SHP77 treated with DMSO at 0.1 percent for 48 hours (cell line): ENCODE data around the gene GUK1.

Experiments
- DNase-seq: peaks from one replicate; lab custom pipeline; 2025; lab: John Stamatoyannopoulos, UW

Gene GUK1

DNA sequence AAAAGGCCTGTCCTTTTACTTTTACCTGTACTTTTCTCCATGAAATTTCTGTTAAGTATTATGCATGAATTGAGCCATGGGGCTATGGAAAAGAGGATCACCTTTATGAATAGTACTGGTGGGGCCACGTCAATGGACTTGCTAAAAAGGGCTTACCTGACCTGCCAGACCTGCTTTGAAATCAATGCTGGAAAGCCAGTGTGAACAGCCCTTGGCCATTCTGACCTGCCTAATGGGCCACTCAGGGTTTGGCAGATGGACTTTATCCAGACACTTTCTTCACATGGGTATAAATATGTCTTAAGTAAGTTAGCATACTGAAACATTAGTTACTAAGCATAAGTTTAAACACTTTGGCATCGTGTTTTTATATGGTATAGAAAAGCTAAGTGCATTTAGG, 8.3 kb upstream of the GUK1 start:
- DNase-seq: no peak

DNA sequence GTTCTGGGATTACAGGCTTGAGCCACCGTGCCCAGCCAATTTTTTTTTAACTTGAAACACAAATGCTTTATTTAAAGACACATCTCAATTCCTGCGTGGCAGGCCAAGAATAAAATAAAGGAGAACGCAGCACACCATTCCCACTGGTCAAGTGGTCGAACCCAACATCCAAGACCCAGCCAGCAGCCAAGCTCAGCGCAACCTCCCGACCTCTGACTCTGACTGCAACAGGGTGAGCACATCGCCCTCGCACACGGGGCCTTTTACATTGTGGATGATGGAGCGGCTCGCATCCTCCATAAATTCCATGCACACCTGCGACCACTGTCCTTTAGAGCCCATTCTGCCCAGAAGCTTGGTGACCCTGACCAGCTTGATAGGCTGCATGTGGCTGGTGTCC, 5.5 kb upstream of the GUK1 start:
- no peak for DNase-seq

DNA sequence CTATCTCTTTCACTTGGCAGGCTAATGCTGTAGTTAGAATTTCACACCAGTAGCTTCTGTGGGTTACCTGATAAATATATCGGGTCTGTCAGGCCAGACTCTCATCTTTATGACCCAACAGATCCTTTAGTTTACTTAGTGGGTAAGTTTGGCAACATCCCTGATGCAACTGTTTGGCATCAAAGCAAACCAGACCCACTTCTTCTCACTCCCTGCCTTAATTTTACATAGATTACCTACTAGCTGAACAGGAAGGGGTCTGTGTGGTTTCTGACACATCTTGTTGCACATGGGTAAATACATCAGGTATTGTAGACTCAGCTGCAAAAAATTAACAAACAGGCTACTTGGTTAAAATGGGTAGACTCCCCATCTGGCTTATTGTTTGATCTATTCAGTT, 3.2 kb upstream of the GUK1 start:
- no peak for DNase-seq

DNA sequence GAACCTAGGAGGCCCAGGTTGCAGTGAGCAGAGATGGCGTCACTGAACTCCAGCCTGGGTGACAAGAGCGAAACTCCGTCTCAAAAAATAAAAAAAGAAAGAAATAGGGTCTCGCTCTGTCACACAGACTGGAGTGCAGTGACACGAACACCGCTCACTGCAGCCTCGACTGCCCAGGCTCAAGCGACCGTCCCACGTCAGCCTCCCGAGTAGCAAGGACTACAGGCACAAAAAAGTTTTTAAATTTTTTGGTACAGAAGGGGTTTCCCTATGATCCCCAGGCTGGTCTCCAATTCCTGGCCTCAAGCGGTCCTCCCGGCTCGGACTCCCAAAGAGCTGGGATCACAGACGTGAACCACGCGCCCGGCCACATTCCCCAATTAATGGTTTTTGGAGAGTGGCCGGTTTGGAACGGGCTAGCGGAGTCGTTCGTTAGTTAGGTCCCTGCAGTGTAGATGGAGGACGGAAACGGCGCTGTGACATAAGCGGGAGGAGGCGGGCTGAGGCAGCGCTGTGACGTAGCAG, 611 bp upstream of the GUK1 start:
- no peak for DNase-seq

DNA sequence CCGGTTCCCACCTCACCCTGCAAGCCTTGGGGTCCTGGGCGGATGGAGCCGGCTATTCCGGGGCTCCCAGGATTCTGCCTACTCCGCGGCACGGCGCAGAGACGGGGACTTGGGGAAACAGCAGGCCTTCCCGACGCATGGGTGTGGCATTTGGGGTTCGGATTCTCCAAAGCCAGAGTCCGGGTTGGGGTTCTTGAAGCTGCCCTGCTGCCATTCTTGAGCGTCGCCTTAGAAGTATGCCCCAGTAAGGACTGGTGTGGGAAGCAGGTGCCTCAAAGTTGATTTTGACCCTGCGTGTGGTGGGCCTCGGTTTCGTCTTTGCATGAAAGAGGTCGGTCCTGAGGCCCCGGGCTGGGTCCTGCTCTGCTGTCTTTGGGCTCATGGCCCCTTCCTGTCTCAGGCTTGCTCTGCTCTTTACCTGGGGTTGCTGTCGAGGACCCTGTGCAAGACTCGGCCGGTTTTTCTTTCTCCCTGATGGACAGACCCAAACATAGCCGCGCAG, 696 bp downstream of the GUK1 start:
- DNase-seq: no peak

DNA sequence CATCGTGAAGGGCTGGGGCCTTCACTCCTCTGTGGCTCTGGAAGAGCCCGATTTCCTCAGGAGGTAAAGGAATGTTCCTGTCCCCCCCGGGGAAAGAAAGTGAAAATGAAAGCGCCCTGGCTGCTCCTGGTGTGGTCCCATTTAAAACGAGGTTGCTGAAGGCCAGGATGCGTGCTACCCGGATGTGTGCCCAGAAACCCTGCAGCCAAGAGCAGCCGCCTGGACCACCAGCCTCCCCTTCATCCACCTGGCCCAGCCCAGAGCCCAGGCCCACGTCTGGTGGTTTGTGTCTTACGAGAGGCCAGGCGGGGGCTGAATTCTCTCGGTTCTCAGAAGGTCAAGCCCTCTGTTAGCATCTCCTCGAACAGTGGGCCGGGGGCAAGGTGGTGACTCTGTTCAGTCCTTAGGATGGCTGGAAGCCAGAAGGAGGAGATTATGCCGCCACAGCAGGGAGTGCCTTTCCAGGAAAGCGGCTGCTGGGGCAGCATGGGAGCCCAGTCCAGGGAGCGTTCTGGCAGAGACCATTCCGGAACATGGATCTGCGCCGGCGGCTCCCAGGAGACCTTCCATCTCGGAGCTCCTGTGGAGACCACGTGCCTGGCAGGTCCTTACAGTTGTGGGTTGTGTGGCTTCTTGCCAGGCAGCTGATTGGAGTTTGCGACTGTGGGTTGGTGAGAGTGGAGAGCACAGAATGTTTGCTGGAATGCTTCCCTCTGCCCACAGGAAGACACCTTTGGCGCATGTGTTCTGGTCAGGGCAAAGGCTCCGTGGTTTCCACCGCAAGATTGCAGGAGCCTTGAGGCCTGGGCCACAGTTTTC, 1.4 kb downstream of the GUK1 start:
- DNase-seq: no peak

DNA sequence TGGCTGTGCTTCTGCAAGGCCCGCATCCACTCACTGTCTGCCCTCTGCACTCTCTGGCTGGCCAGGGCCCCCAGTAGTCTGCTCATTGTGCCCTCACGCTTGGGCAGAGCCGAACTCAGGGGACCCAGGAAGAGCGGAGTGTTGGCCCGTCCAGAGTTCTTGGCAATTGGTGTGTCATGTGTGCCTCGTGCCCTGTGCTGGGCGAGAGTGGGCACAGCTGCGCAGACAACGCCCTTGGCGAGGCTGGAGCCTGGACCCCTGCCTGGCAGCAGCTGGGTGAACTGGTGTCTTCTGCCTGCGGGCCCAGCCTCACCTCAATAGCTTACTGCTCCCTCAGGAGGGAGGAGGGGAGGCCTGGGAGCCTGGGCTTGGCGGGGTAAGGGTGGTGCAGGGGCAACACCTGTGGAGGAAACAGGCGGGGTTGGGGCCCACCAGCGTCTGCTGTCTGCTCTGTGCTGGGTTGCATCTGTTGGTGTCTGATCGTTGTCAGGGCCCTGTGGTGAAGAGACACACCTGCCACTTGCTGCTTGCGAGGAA, 2.1 kb downstream of the GUK1 start:
- no peak for DNase-seq

DNA sequence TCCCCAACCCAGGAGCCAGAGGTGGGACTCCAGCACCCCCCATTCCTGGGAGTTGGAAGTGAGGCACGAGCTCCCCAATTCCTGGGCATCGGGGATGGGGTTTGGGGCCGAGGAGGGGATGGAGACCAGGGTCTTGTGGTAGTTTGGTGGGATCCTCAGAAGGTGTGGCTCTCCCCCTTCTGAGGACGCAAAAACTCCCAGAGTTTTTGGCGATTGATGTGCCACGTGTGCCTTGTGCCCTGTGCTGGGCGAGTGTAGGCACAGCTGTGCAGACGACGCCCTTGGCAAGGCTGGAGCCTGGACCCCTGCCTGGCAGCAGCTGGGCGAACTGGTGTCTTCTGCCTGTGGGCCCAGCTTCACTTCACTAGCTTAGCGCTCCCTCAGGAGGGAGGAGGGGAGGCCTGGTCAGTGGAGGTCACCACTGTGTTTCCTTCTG, 2.6 kb downstream of the GUK1 start:
- DNase-seq: no peak

DNA sequence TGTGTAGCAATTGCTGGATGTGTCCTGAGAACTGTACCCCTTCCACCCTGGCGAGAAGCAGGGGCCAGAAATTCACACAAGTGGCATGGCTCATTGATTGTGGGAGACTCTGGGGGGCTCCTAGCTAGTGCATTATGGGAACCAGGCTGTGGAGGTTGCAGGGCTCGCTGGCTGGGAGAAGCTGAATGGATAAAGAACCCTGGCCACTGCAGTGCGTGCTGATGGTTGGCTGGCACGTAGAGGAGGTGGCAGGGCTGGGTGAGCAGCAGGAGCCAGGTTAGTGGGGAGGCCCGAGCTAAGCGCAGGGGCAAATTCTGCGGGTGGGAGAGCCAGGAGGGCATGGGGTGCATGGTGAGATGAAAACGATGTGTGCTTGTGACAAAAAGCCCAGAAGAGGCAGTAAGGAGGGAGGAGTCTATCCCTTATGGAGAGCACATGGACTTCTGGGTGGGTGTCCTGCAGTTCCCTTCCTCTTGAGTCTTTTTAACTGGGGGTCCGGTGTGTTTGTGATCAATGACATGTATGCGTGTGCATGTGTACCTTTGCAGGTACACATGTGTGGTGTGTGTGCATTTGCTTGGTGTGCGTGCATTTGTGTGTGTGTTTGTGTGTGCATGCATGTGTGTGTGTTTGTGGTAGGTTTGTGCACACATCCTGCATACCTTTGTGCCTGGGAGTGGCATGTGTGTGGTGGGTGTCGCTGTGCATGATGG, 3.6 kb downstream of the GUK1 start:
- no peak for DNase-seq

DNA sequence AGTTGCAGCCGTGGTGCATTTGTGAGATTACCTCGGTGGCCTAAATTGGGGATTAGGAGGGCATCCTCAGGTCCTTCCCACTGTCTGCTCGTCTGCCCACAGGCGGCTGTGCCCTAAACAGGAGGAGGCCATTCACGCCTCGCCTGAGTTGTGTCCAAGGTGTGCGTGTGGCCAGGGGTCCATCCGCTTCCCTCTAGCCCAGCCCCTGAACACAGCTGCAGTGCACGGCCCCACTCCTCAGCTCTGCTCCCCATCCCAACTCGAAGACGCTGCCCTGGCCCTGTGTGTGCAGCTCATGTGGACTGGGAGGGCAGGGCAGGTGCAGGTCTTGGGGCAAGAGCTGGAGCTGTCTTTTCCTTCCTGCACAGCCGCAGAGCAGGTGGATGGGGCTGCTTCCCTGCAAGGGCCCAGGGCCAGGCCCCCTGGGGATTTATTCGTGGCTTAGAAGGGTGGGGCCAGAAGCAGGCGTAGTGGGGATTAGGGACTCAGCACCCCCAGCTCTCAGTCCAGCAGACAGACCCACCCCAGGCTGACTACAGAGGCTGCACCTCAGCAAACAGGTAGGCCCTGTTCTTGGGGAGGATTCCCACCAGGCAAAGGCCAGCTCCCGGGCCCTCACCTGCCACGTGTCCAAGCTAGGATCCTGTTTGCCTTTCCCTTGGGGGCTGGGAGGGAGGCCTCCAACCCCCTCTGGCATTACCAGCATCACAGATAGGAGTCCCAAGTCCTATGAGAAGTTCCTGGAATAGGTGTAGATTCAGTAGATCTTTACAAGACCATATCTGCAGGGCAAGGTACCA, 4.3 kb downstream of the GUK1 start:
- DNase-seq: no peak

DNA sequence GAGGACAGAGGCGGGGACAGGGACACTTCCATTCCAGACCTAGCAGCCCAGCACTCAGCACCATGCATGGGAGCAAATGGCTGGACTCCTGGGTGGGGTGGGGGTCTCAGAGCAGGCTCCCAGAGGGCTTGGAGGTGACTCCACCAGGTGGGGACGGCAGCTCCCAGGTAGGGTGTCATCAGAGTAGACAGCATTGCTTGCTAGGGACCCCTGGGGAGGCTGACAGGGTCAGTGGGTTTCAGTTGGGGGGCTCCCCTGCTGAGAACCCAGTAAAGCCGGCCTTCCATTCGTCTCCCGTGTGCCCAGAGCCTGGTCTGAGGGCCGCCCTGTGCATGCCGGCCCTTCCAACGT, 4.9 kb downstream of the GUK1 start:
- DNase-seq: no peak

DNA sequence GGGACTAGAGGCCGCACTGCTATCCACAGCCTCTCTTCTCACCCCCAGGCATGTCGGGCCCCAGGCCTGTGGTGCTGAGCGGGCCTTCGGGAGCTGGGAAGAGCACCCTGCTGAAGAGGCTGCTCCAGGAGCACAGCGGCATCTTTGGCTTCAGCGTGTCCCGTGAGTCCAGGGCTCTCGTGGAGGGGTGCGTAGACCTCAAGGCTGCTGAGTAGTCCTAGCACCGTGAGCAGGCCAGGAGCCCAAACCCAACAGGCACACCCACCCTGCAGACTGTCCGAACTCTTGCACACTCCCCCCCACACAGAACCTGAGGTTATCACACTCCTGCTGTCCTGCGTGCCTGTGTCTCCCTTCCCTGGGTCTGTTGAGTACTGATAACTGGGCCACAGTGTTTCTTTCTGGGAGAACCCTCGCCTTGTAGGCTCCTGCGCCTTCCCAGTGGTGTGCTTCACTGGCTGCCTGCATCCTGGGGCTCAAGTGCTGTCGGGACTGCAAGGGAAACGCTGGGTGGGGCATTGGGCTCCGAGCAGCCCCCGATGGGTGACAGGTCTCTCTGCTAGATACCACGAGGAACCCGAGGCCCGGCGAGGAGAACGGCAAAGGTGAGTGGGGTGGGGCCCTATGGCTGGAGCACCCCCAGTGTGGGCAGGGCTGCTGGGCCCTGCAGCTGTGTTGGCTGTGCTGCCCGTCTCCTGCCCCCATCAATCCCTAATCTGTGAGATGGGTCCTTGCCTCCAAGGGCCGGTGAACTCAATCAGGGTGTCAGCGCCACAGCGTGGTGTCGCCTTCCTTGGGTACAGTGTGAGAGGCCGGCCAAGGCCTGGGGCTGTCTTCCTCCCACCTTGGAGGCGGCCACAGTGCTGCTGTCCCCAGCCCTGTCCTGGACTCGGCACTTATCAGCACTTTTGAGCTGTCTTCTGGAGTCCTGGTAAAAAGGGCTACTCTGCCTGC, 5.7 kb downstream of the GUK1 start:
- no peak for DNase-seq

DNA sequence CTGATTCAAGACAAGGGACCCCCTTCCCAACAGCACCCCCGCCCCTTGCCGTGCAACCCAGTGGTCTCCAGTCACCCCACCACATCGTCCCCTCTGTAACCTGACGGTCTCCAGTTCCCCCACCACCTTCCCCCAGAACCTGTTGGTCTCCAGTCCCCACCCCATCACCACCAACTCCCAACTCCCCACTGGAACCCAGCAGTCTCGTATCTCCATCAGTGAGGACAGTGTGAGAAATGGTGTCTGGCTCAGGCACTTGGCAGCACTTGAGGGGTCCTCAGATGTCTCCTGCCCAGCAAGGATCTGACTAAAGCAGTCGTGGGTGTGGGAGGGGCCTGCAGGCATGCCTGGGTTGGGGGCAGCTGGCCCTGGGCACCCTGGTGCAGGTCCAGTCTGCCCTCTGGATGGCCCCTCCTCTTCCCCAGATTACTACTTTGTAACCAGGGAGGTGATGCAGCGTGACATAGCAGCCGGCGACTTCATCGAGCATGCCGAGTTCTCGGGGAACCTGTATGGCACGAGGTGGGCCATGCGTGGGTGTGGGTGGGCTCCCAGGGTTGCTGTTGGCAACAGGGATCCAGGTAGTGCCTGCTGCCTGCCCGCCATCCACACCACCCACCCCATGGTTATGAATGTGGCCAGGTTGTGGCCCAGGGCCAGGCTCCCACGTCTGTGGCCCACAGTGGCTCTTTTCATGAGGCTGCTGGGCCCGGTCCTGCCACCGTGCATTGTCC, 6.5 kb downstream of the GUK1 start:
- no peak for DNase-seq

DNA sequence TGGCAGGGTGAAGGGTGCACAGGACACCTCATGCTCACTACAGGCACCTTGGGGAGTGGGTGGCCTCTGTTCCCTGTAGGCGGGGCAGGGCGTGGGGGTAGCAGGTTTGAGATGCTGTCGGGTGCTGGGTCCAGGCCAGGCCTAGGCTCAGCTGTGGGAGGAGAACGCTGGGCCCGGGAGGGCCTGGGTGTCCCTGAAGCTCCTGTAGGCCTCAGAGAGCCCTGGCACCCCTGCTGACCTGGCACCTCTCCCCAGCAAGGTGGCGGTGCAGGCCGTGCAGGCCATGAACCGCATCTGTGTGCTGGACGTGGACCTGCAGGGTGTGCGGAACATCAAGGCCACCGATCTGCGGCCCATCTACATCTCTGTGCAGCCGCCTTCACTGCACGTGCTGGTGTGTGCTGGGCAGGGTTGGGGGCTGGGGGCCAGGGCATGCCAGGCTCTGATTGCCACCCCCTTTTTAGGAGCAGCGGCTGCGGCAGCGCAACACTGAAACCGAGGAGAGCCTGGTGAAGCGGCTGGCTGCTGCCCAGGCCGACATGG, 7.1 kb downstream of the GUK1 start:
- DNase-seq: no peak

DNA sequence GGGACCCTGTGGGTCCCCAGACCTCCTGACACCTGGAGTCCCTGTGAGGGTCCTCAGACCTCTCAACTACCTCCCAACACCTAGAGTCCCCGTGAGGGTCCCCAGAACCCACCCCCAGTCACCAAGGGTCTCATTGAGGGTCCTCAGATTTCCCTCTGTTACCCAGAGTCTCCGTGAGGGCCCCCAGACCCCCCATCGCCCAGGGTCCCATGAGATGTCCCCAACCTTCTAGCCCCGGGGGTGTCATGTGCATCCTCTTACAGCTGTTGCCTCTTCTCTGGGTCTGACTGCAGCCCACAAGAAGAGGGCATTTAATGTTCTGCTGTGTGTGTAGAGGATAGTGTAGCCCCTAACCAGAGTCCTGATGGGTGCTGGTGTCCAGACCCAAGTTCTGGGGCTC, 7.7 kb downstream of the GUK1 start:
- DNase-seq: no peak

DNA sequence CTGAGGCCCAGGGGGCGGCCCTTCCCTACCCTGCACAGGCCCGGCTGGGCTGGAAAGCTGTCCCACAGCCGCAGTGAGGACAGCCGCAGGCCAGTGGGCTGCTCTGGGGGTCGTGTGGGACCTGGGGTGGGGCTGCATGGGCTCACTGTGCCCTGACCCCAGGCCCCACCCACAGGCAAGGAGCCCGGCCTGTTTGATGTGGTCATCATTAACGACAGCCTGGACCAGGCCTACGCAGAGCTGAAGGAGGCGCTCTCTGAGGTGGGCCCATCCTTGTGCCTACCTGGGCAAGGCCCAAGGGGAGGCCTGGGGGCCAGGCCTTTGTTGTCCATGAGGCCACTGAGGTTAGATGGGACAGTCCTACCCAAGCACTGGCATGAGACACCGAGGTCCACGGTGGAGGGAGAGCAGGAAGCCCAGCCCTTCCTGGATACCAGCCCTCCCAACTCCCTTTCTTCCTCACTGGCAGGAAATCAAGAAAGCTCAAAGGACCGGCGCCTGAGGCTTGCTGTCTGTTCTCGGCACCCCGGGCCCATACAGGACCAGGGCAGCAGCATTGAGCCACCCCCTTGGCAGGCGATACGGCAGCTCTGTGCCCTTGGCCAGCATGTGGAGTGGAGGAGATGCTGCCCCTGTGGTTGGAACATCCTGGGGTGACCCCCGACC, 8.2 kb downstream of the GUK1 start:
- no peak for DNase-seq

DNA sequence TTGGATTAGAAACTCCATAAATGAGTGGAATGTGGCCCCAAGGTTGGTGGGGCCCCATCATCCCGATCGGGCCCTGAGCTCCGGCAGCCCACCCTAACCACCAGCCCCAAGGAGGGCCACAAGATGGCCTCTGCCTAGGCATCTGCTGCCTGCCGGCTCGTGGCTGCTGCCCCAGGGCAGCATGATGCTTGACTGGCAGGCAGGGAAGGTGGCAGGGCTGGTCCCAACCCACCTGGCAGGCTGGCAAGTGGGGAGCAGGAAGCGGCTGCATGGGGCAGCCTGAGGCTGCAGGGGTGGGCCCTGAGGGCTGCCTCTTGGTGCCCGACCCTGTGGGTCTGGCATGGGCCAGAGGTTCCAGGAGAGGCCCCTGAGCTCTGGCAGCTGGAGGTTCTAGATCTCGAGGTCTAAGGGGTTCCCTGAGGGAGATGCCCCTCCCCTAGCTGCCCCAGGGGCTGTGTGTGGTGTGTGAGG, 8.9 kb downstream of the GUK1 start:
- DNase-seq: no peak

DNA sequence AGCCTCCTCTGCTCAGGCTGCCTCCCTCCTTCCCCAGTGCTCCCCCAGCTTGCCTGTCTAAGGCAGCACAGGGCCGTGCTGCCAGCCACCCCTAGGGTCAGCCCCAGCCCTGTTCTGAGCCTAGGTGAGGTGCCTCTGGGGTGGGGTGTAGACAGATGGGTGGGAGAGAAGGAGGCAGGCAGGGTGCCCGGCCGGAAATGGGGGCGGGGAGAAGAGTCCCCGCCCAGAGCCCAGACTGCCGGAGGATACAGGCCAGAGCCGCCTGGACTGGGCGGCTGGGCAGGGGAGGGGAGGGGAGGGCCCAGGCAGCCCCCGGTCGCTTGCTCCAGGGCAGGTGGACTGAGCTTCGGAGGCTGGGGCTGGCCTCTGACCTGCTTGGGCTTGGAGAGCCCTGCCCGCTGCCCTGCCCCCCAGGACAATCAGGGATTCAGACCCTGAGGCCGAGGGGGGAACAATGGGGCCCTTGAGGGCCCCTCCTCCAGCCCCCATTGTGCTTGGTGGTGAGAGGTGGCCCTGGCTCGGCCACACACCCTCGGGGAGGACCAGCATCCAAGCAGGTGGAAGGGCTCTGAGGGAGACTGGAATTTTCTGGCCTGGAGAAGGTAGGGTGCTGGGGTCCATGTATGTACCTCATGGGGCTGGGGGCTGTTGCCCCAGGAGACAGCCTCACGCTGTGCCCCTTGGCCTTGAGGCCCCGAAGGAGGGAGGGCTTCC, 9.5 kb downstream of the GUK1 start, which contains the start of gene GJC2:
TSS of gene GJC2 (plus strand) at position 525 of the 714 bp plus-strand sequence. CDS start 7,829 bp downstream, outside the sequence.
- DNase-seq: no peak

DNA sequence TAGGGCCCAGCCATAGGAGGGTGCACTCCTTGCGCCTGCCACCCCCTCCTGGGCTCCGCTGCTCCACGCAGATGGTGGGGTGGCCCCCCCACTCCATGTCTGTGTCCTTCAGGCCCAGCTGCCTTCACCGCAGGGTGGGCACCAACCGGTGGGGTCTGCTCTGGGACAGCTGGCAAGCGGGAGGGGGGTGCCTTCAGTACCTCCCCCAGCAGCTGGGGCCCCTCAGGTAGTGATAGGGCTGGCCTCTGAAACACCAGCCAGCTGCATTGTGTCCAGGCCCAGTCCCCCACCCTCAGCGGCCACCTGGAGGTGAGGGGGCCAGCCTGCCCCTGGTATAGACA, 10.0 kb downstream of the GUK1 start:
- DNase-seq: no peak
